GM12878 (cell line): ENCODE data around the gene MAL. TPM values are rescaled to one million over a fixed set of nuclear protein-coding genes. Genes with fewer than 3 reads are reported as not detected.

ENCODE experiments used
- ATAC-seq: fragments of 200-7000 bp; cut with Tn5 transposase; 3 replicates; pipeline ENCODE4 v1.9.1; 2020; ENCODE audit warnings: mild to moderate bottlenecking, moderate library complexity
- BruUV-seq: library from RNA; stranded (reverse); fragments of 400-500 nt; replicated peaks from 2 replicates; lab custom pipeline; 2021; lab: Mats Ljungman, UMichigan
- CTCF ChIA-PET: fragments of 300-600 bp; sonication (Branson Sonifier 250); formaldehyde crosslinking; extraction: SDS; loops from one replicate; lab custom pipeline; 2021; ENCODE audit warnings: inconsistent platforms; lab: Yijun Ruan, JAX
- POLR2A ChIA-PET: fragments of 350-600 bp; formaldehyde crosslinking; extraction: SDS; loops from one replicate; lab custom pipeline; 2021; ENCODE audit warnings: inconsistent platforms; lab: Charles Lee
- RAD21 ChIA-PET: fragments of 300-600 bp; sonication (Branson Sonifier 250); formaldehyde crosslinking; loops from one replicate; lab custom pipeline; 2023; ENCODE audit warnings: antibody characterized with exemption; ENCODE audit not compliant: unreplicated experiment; lab: Charles Lee
- SMC1A ChIA-PET: fragments of 300-600 bp; sonication (Branson Sonifier 250); formaldehyde crosslinking; loops from one replicate; lab custom pipeline; 2023; ENCODE audit not compliant: unreplicated experiment, uncharacterized antibody; lab: Charles Lee
- DNase-seq: peaks from one replicate; pipeline ENCODE4 v3.0.0-alpha.2; 2011; ENCODE audit warnings: low read depth, low spot score
- FAIRE-seq: peaks from 3 replicates; lab custom pipeline; 2011; peaks lifted over from hg19 to GRCh38; lab: Jason Lieb, UNC
- H2AFZ ChIP-seq: 2 replicates; pipeline ENCODE4 v1.6.0; 2011; ENCODE audit warnings: low read depth, low read length, control low read depth; ENCODE audit not compliant: control insufficient read depth
- H3K27ac ChIP-seq: 2 replicates; pipeline ENCODE4 v1.5.1; 2011; ENCODE audit warnings: control low read depth; ENCODE audit not compliant: control insufficient read depth, insufficient read depth
- H3K27me3 ChIP-seq, 2 experiments: replicated peaks in 1 of 2; 2 replicates each; pipeline versions ENCODE4 v1.6.0 to v1.6.1; 2011; ENCODE audit warnings: low read length in 1 of 2; ENCODE audit not compliant: control insufficient read depth in 2 of 2, insufficient read depth in 2 of 2
- H3K36me3 ChIP-seq, 2 experiments: 2 replicates each; pipeline ENCODE4 v1.5.1; 2011; ENCODE audit warnings: low read length in 1 of 2; ENCODE audit not compliant: control insufficient read depth in 2 of 2, insufficient read depth in 2 of 2
- H3K4me1 ChIP-seq: 2 replicates; pipeline ENCODE4 v1.6.1; 2011; ENCODE audit warnings: mild to moderate bottlenecking, low read length, moderate library complexity, mixed read lengths; ENCODE audit not compliant: control insufficient read depth, insufficient read depth
- H3K4me2 ChIP-seq: 2 replicates; pipeline ENCODE4 v1.6.0; 2011; ENCODE audit warnings: control low read depth; ENCODE audit not compliant: control insufficient read depth, insufficient read depth
- H3K4me3 ChIP-seq: fragments of 200-600 bp; sonication (generic); 2 replicates; pipeline ENCODE4 v1.5.1; 2016
- H3K79me2 ChIP-seq: 2 replicates; pipeline ENCODE4 v1.6.0; 2011; ENCODE audit warnings: low read length; ENCODE audit not compliant: control insufficient read depth, insufficient read depth
- H3K9ac ChIP-seq: 2 replicates; pipeline ENCODE4 v1.8.0; 2011; ENCODE audit warnings: low read length, control low read depth, mixed read lengths; ENCODE audit not compliant: control insufficient read depth, insufficient read depth
- H3K9me3 ChIP-seq: replicated peaks from 3 replicates; pipeline ENCODE4 v1.5.1; 2011; ENCODE audit warnings: mild to moderate bottlenecking, low read length; ENCODE audit not compliant: control insufficient read depth, insufficient read depth
- H4K20me1 ChIP-seq: 2 replicates; pipeline ENCODE4 v1.6.0; 2011; ENCODE audit not compliant: control insufficient read depth, insufficient read depth
- ASH2L ChIP-seq: fragments of 300-600, 200-600 bp; sonication (generic); IDR thresholded peaks from 2 replicates; pipeline ENCODE4 v1.6.1; 2017; ENCODE audit warnings: low read depth, mild to moderate bottlenecking, borderline replicate concordance
- BACH1 ChIP-seq: fragments of 450-650 bp; IDR thresholded peaks from 2 replicates; pipeline ENCODE4 v1.6.1; 2017; ENCODE audit warnings: mild to moderate bottlenecking, borderline replicate concordance
- BMI1 ChIP-seq: fragments of 450-650 bp; IDR thresholded peaks from 2 replicates; pipeline ENCODE4 v1.6.1; 2016; ENCODE audit warnings: mild to moderate bottlenecking, moderate library complexity, borderline replicate concordance
- JUND ChIP-seq: IDR thresholded peaks from 2 replicates; pipeline ENCODE4 v1.6.1; 2012; ENCODE audit warnings: low read depth, mild to moderate bottlenecking, low read length, improper control_type of control experiment, moderate library complexity
- RAD21 ChIP-seq: IDR thresholded peaks from 2 replicates; pipeline ENCODE4 v1.6.1; 2011; ENCODE audit warnings: mild to moderate bottlenecking, low read depth, low read length, moderate library complexity; ENCODE audit not compliant: insufficient read depth
- SMC3 ChIP-seq: IDR thresholded peaks from 2 replicates; pipeline ENCODE4 v1.6.1; 2011; ENCODE audit warnings: low read length, improper control_type of control experiment, borderline replicate concordance
- SUZ12 ChIP-seq: fragments of 200-600 bp; sonication (generic); IDR thresholded peaks from one replicate; pipeline ENCODE4 v1.6.1; 2018; ENCODE audit warnings: antibody characterized with exemption, mild to moderate bottlenecking; ENCODE audit not compliant: unreplicated experiment
- WGBS: methylation state at CpG from one replicate; pipeline ENCODE4 v1.1.6; 2016; ENCODE audit warnings: low lambda C conversion rate; ENCODE audit not compliant: insufficient replicate concordance, insufficient coverage; ENCODE audit errors: missing lambda C conversion rate; 5-methylcytosine and 5-hydroxymethylcytosine counted together
- in situ Hi-C: fragments of 300-500 bp; cut with MboI; formaldehyde crosslinking; loops from 9 replicates; pipeline ENCODE4 v1.14.3; 2018; ENCODE audit warnings: mixed read lengths
- intact Hi-C: fragments of 100-400 bp; cut with micrococcal nuclease; formaldehyde crosslinking; loops from one replicate; pipeline ENCODE4 v1.14.2; 2022; ENCODE audit not compliant: unreplicated experiment
- polyA plus RNA-seq, 11 experiments: library from polyadenylated mRNA; depleted of rRNA in 4 of 11; unstranded in 6 of 11; stranded (reverse) in 5 of 11; fragments of >200 nt; fragmentation: Nextera tagmentation in 4 of 11; fragmentation: Illumina TruSeq in 1 of 11; extraction: Ambion mirVana in 4 of 11; extraction: Trizol in 1 of 11; gene quantifications; 1 replicate in 1 of 11; 2 replicates in 10 of 11; pipeline versions ENCODE4 v1.2.1 to v1.2.3, GENCODE V29; 2011 to 2016; ENCODE audit warnings: inconsistent platforms in 2 of 11, missing spikeins in 2 of 11, low read depth in 1 of 11
- total RNA-seq, 4 experiments: library from RNA; depleted of rRNA in 3 of 4; stranded (reverse); fragments of >200 nt in 3 of 4; fragmentation: Illumina TruSeq in 1 of 4; extraction: Trizol in 1 of 4; gene quantifications; 2 replicates each; pipeline versions ENCODE4 v1.2.1 to v1.2.3, GENCODE V29; 2013 to 2021
- TF ChIP-seq, protein P1 (sequence below): IDR thresholded peaks from 2 replicates; pipeline ENCODE4 v1.6.1; 2012; ENCODE audit warnings: mild to moderate bottlenecking, low read depth, low read length
- TF ChIP-seq, protein P2 (sequence below): fragments of 450-650 bp; IDR thresholded peaks from 2 replicates; pipeline ENCODE4 v1.6.1; 2018; ENCODE audit warnings: mild to moderate bottlenecking, low read depth, moderate library complexity; ENCODE audit not compliant: partially characterized antibody
- TF ChIP-seq, protein P3 (sequence below), 3 experiments: IDR thresholded peaks in 2 of 3; conservative IDR thresholded peaks in 1 of 3; 2 replicates each; pipeline ENCODE4 v1.5.1; 2011; ENCODE audit warnings: low read depth in 3 of 3, low read length in 3 of 3, mild to moderate bottlenecking in 3 of 3, control low read depth in 2 of 3, moderate library complexity in 2 of 3, inconsistent platforms in 1 of 3, mixed read lengths in 1 of 3; ENCODE audit not compliant: control insufficient read depth in 2 of 3, insufficient read depth in 1 of 3; ENCODE audit errors: extremely low read depth in 1 of 3

MAL gene
- total and polyA plus RNA-seq, 10 of the 15 experiments (the other 5 are each of a cell fraction or from before 2014, with no cell fraction given): 1.3 to 4.5 (median 1.7) TPM

DNA sequence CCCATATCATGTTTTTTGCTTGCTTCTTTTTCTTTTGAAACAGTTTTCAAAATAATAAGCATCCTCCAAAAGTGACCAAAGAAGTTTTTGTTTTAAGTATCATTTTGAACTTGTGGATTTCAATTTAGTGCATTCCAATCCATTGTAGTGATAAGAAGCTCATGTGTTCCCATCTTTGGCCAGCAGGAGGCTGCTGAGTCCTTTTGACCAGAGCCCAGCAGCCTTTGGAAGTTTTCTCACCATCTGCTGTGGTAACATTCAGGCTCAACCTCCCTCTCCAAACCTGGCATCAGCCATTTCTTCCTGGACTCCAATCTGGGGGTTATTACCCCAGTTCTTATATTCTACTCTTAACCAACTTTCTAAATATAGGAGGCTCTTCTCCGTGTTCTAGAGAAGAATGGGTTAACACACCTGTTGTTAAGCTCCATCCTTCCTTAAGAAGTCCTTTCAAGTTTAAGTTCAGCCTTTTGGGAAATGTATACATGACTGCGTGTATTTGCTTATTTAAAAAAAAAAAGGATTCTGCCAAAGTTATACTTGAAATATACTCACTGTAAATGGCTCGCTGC, 39.0 kb upstream of the MAL start:
- POLR2A ChIA-PET: no interaction called here
- H3K9me3 ChIP-seq: no peaks in the 10 kb centered on the region
- BruUV-seq: no TSS peak
- TF ChIP-seq, protein P1, sequence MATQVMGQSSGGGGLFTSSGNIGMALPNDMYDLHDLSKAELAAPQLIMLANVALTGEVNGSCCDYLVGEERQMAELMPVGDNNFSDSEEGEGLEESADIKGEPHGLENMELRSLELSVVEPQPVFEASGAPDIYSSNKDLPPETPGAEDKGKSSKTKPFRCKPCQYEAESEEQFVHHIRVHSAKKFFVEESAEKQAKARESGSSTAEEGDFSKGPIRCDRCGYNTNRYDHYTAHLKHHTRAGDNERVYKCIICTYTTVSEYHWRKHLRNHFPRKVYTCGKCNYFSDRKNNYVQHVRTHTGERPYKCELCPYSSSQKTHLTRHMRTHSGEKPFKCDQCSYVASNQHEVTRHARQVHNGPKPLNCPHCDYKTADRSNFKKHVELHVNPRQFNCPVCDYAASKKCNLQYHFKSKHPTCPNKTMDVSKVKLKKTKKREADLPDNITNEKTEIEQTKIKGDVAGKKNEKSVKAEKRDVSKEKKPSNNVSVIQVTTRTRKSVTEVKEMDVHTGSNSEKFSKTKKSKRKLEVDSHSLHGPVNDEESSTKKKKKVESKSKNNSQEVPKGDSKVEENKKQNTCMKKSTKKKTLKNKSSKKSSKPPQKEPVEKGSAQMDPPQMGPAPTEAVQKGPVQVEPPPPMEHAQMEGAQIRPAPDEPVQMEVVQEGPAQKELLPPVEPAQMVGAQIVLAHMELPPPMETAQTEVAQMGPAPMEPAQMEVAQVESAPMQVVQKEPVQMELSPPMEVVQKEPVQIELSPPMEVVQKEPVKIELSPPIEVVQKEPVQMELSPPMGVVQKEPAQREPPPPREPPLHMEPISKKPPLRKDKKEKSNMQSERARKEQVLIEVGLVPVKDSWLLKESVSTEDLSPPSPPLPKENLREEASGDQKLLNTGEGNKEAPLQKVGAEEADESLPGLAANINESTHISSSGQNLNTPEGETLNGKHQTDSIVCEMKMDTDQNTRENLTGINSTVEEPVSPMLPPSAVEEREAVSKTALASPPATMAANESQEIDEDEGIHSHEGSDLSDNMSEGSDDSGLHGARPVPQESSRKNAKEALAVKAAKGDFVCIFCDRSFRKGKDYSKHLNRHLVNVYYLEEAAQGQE: no peak
- no peak for TF ChIP-seq BACH1
- TF ChIP-seq, protein P2, sequence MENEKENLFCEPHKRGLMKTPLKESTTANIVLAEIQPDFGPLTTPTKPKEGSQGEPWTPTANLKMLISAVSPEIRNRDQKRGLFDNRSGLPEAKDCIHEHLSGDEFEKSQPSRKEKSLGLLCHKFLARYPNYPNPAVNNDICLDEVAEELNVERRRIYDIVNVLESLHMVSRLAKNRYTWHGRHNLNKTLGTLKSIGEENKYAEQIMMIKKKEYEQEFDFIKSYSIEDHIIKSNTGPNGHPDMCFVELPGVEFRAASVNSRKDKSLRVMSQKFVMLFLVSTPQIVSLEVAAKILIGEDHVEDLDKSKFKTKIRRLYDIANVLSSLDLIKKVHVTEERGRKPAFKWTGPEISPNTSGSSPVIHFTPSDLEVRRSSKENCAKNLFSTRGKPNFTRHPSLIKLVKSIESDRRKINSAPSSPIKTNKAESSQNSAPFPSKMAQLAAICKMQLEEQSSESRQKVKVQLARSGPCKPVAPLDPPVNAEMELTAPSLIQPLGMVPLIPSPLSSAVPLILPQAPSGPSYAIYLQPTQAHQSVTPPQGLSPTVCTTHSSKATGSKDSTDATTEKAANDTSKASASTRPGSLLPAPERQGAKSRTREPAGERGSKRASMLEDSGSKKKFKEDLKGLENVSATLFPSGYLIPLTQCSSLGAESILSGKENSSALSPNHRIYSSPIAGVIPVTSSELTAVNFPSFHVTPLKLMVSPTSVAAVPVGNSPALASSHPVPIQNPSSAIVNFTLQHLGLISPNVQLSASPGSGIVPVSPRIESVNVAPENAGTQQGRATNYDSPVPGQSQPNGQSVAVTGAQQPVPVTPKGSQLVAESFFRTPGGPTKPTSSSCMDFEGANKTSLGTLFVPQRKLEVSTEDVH: no peak
- peak; percentile 60 for TF ChIP-seq RAD21
- TF ChIP-seq ASH2L: no peak
- no peak for TF ChIP-seq SUZ12
- peak; percentile 71; the same call in 1 of the 2 replicates for TF ChIP-seq SMC3
- TF ChIP-seq, protein P3, sequence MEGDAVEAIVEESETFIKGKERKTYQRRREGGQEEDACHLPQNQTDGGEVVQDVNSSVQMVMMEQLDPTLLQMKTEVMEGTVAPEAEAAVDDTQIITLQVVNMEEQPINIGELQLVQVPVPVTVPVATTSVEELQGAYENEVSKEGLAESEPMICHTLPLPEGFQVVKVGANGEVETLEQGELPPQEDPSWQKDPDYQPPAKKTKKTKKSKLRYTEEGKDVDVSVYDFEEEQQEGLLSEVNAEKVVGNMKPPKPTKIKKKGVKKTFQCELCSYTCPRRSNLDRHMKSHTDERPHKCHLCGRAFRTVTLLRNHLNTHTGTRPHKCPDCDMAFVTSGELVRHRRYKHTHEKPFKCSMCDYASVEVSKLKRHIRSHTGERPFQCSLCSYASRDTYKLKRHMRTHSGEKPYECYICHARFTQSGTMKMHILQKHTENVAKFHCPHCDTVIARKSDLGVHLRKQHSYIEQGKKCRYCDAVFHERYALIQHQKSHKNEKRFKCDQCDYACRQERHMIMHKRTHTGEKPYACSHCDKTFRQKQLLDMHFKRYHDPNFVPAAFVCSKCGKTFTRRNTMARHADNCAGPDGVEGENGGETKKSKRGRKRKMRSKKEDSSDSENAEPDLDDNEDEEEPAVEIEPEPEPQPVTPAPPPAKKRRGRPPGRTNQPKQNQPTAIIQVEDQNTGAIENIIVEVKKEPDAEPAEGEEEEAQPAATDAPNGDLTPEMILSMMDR (IDR thresholded peaks at IDR 0.05 in 2 of 3, conservative IDR thresholded peaks at IDR 0.05 in 1 of 3; ENCODE audit: control insufficient read depth in 2 of 3, extremely low read depth in 1 of 3, insufficient read depth in 1 of 3, low read depth in 3 of 3, low read length in 3 of 3): peak; percentile 69 to 80 (median 75)
- TF ChIP-seq JUND: no peak
- TF ChIP-seq BMI1: no peak
- TF ChIP-seq, all 136 proteins: peak for 3
- WGBS: 30% methylated on average over 3 of the region's 3 CpGs
- intact Hi-C loops (loop anchor here (1.0 to 2.0 kb wide), 2 partner anchors 26 to 129 kb away; no protein-coding TSS in a partner anchor), in situ Hi-C loops (no loop called here)
- no peak overlapping the region for H3K27ac ChIP-seq
- RAD21 ChIA-PET: interaction anchor here (0.7 to 1.8 kb wide), 9 partner anchors 15 to 129 kb away, joined by 3 to 16 read pairs (median 4); partner anchors contain the start of gene MAL
- no peak overlapping the region for H2AFZ ChIP-seq
- no peak overlapping the region for H3K9ac ChIP-seq
- H3K27me3 ChIP-seq: no peaks in the 10 kb centered on the region; a peak in 1 of 4 replicates
- CTCF ChIA-PET: interaction anchor here (0.6 to 2.6 kb wide), 23 partner anchors 9 to 246 kb away, joined by 3 to 41 read pairs (median 5); partner anchors contain the start of gene MAL
- ATAC-seq (peak; percentile 94), DNase-seq (peak; percentile 2), FAIRE-seq (peak; percentile 86)
- H3K36me3 ChIP-seq: no peaks in the 10 kb centered on the region
- H4K20me1 ChIP-seq: no peaks in the 10 kb centered on the region
- H3K4me1 ChIP-seq: no peaks in the 10 kb centered on the region
- SMC1A ChIA-PET: interaction anchor here (0.7 to 2.0 kb wide), 10 partner anchors 26 to 129 kb away, joined by 3 to 14 read pairs (median 4); no protein-coding TSS in a partner anchor
- H3K4me3 ChIP-seq: no peak overlapping the region
- H3K79me2 ChIP-seq: no peaks in the 10 kb centered on the region
- H3K4me2 ChIP-seq: no peak overlapping the region
